Measurements from ENCODE around the gene GDI1.
"Not testable (repeated sequence)": the region's sequence is repeated elsewhere in the genome, so short reads cannot be mapped to it uniquely, and the experiment has no call there.

The GDI1 gene

DNA sequence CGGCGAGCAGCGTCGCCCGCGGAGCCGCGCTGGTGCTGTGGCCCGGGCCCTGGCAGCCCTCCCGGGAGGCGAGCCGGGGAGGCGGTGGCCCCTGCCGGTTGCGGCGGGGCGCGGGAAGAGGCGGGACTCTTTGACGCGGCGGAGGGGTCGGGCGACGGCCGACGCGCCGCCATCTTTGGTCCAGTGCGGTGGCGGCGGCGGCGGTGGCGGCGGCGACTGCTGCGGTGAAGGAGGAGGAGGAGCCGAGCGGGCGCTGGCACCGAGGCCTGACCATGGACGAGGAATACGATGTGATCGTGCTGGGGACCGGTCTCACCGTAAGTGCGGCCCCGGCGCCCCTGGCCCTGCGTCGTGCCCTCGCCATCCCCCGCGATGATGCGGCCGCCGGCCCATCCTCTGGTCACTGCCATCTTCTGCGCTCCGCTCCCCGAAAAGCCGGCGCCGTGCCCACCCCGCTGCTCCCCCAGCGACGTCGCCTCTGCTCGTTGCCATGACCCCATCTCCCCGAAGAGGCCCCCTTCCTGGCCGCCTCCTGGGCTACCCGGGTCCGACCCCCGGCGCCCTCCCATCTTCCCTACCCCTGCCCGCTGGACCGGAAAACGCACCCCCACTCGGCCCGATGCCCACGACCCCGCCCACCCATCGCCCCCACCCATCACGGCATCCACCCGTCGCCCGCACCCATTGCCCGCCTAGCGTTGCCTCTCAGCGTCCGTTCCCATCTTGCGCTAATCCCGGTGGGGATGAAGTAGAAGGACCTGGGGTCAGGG, at the start of gene GDI1:
Gene GDI1, plus strand, starts transcription at position 172 of the 770 bp plus-strand sequence. Its CDS starts 101 bp downstream, at position 273.
- DNase-seq (ENCODE audit: low read depth in 2 of 2) = peak; percentile 23 to 40

DNA sequence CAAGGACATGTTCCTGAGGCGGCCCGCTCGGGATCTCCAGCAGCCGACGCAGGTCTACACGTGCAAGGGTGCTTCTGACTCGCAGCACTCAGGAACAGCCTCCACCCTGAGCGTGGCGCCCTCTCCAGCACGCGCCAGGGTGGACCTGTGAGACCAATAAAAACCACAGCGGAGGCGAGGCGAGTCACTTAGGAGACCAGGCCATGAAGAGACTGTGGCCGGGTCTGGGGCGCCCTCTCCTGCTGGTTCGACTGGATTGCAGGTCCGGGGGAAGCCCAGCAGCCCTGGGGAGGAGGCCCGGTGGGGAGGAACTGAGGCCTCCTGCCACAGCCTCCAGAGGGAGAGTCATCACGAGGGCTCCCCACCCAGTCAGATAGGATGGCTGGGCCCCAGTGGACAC, 48.9 kb upstream of the GDI1 start:
- not testable (repeated sequence) for DNase-seq (ENCODE audit: low read depth in 2 of 2)

DNA sequence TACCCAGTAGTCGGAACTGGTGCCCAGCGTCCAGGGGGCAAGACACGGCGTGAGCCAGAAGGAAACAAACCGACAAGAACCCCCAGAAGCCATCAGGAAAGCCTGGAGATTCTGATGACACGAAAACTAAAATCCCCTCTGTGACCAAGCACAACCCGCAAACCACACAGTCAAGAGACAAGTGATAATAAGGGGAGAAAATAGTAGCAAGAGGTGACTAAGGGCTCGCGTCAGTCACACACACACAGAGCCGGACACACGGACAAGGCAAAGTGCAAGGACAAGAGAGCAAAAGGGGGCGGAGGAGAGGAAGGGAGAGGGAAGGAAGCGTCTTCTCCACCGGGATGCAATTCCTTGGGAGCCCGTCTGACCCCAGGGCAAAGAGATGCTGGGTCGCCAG, 48.3 kb upstream of the GDI1 start:
- DNase-seq (ENCODE audit: low read depth in 2 of 2) = not testable (repeated sequence)

DNA sequence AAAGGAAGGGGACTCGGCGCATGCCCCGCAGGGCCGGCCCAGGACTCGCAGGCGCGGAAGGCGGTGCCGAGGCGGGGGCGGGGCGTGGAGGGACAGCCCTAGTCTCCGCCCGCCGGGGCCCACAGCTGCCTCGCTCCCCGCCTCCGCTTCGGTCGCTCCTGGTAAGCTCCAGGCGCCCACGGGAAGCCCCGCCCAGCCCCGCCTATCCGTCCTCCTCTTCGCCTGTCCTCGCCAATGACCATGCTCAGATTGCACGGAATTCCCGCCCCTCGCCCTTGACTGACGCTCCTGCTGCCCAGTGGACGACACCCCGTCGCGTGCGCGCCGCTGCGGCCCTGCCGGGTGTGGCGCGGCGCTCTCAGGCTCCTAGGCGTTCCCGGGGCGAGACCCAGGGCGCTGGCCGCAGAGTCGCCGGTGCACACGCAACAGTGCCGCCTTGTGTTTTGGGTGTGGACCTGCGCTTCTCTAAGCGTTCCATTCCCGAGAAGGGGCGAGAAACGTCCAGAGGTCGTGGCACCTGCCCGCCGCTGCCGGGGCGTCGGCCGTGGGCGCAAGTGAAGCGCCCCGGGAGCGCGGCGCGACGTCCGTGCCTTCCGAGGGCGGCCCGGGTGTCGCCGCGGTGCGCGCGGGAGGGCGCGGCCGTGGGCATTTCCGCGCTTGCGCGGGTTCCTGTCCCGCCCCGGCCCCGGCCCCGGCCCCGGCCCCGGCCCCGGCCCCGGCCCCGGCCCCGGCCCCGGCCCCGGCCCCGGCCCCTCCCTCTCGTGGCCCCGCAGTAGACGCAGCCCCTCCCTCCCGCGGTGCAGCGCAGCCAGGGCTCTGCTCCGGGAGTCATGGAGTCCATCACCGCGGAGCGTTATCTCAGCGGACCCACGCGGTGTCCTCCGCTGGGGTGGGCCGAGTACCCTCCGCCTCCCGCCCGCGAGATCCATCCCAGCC, 46.9 kb upstream of the GDI1 start:
- DNase-seq (ENCODE audit: low read depth in 2 of 2) = not testable (repeated sequence)

- not testable (repeated sequence) for DNase-seq (ENCODE audit: low read depth in 2 of 2)
Measured at GRCh38 chrX:154396363-154396762, 40.6 kb upstream of the GDI1 start.

GRCh38 chrX:154396973-154397887, 39.7 kb upstream of the GDI1 start:
- no peak for DNase-seq (ENCODE audit: low read depth in 2 of 2)

- peak; percentile 92 to 93 for DNase-seq (ENCODE audit: low read depth in 2 of 2)
Measured at GRCh38 chrX:154397888-154398667, 38.9 kb upstream of the GDI1 start, which contains the start of gene RPL10. TSS of gene RPL10 (plus strand) at chrX:154398377. CDS start at chrX:154398520, 143 bp downstream.

- peak in 1 of 2 experiments; percentile 57 for DNase-seq (ENCODE audit: low read depth in 2 of 2)
Measured at GRCh38 chrX:154398668-154399526, 38.1 kb upstream of the GDI1 start.

- no peak for DNase-seq (ENCODE audit: low read depth in 2 of 2)
Measured at GRCh38 chrX:154399527-154400368, 37.2 kb upstream of the GDI1 start.

- DNase-seq (ENCODE audit: low read depth in 2 of 2) = not testable (repeated sequence)
Measured at GRCh38 chrX:154400369-154400817, 36.6 kb upstream of the GDI1 start.

- no peak for DNase-seq (ENCODE audit: low read depth in 2 of 2)
Measured at GRCh38 chrX:154401045-154401799, 35.7 kb upstream of the GDI1 start.

DNA sequence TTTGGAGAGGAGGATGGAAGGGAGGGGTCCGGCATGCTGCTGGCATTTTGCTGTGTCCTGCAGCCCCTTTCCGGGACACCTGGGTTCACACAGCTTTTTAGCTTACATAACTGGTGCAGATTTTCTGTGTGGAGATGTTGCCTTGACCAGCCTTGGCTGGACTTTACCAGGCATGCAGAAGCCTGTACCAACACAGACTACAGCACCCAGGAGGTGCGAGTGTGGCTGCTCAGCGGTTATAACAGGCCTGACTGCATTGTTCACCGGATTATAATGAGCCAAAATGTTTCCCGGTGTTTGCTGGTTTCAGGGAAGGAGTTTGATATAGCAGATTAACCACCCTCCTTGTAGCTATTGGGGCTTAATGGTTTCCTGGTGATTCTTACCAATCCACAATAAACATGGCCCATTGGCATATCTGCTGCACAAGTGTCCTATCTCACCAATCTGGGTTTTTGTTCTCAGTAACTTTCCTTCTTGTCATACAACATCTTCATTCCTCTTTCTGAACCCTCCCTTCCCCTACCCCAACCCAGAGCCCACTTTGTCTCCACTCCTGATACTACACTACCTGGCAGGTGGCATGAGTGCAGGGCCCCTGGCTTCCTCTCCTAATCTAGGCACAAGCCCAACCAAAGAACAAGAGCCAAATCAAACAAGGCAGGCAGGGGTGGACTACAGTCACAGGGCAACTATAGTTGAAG, 34.9 kb upstream of the GDI1 start:
- DNase-seq (ENCODE audit: low read depth in 2 of 2) = no peak

- no peak for DNase-seq (ENCODE audit: low read depth in 2 of 2)
Measured at GRCh38 chrX:154402622-154403127, 34.3 kb upstream of the GDI1 start.

DNA sequence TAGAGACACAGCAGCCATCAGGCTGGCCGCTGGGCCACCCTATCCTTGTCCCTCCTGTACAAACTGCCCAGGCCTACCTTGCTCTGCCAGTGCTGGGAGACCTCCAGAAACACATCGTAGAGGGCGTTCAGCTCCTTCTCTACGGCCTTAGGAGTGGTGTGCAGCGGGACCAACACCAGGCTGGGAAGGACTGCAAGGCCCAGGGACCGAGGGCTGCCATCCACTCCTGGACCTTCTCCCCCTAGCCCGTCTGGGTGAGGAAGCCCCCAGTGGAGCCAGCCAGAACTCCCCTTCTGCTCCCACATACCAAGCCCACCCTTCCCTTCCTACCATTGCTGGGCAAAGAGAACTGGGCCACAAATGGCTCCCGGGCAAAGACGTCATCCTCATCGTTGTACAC, 33.8 kb upstream of the GDI1 start:
- no peak for DNase-seq (ENCODE audit: low read depth in 2 of 2)

GRCh38 chrX:154403858-154404257, 33.1 kb upstream of the GDI1 start:
- no peak for DNase-seq (ENCODE audit: low read depth in 2 of 2)

DNA sequence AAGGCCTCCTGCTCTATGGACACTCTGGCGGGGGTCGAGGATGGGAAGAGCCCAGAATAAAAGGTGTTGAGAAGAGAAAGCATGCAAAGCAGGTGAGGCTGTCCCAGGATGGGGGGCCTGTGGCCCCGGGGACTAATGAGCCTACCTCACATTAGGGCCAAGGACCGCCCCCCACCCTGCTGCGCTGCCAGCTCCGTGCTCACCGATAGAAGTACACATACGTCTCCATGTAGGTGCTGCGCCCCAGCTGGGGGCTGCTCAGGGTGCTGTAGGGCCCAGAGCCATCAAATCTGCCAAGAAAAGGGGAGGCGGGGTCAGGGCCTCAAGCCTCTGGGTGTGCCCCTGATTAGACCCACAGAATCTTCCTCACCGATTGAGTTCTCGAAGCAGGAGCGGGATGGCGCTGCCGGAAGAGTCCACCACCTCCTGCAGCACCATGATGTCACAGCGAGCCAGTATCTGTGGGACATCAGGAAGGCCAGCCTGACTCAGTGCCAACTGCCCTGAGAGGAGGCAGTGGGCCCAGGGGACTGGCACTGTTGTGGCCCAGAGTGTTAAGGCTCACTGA, 32.2 kb upstream of the GDI1 start:
- DNase-seq (ENCODE audit: low read depth in 2 of 2) = no peak
